HepG2 (cell line): ENCODE results near the gene JMJD6. TPM values are rescaled to one million over a fixed set of nuclear protein-coding genes. Genes with fewer than 3 reads are reported as not detected.

Source experiments
- ADNP ChIP-seq: sonication (generic); formaldehyde crosslinking; IDR thresholded peaks from 2 replicates; pipeline ENCODE4 v1.4.0; 2020; ENCODE audit warnings: missing genetic modification reagents
- DMTF1 ChIP-seq: sonication (generic); formaldehyde crosslinking; IDR thresholded peaks from 2 replicates; pipeline ENCODE4 v1.4.0; 2020; ENCODE audit warnings: mild to moderate bottlenecking, missing genetic modification reagents
- KAT7 ChIP-seq: IDR thresholded peaks from 2 replicates; pipeline ENCODE4 v1.6.1; 2018; ENCODE audit warnings: borderline replicate concordance, missing compliant biosample characterization
- KLF15 ChIP-seq: sonication (generic); formaldehyde crosslinking; IDR thresholded peaks from 2 replicates; pipeline ENCODE4 v1.8.1; 2023; ENCODE audit warnings: borderline replicate concordance, mild to moderate bottlenecking, inconsistent platforms, missing genetic modification reagents, mixed read lengths
- MEIS2 ChIP-seq: sonication (generic); formaldehyde crosslinking; IDR thresholded peaks from 2 replicates; pipeline ENCODE4 v1.9.0; 2021; ENCODE audit warnings: mild to moderate bottlenecking, missing genetic modification reagents
- MXD4 ChIP-seq: IDR thresholded peaks from 2 replicates; pipeline ENCODE4 v1.6.1; 2016; ENCODE audit warnings: mild to moderate bottlenecking, missing biosample characterization, missing genetic modification reagents
- RERE ChIP-seq: IDR thresholded peaks from 2 replicates; pipeline ENCODE4 v1.6.1; 2016; ENCODE audit warnings: low read depth, missing genetic modification reagents, missing compliant biosample characterization
- RXRA ChIP-seq: sonication (generic); formaldehyde crosslinking; IDR thresholded peaks from 2 replicates; pipeline ENCODE4 v1.5.1; 2020; ENCODE audit warnings: missing genetic modification reagents
- SAP130 ChIP-seq: IDR thresholded peaks from 2 replicates; pipeline ENCODE4 v1.6.1; 2016; ENCODE audit warnings: low read depth
- TFAP4 ChIP-seq: sonication (generic); IDR thresholded peaks from 2 replicates; pipeline ENCODE4 v1.6.1; 2016; ENCODE audit warnings: low read depth, borderline replicate concordance
- ZBTB37 ChIP-seq: sonication (generic); formaldehyde crosslinking; IDR thresholded peaks from 2 replicates; pipeline ENCODE4 v1.4.0; 2020; ENCODE audit warnings: mild to moderate bottlenecking, missing genetic modification reagents
- ZNF253 ChIP-seq: sonication (generic); formaldehyde crosslinking; IDR thresholded peaks from 2 replicates; pipeline ENCODE4 v1.8.0; 2022; ENCODE audit warnings: mild to moderate bottlenecking, missing genetic modification reagents, borderline replicate concordance
- ZNF274 ChIP-seq: sonication (generic); formaldehyde crosslinking; IDR thresholded peaks from 2 replicates; pipeline ENCODE4 v1.5.1; 2020; ENCODE audit warnings: mild to moderate bottlenecking, missing genetic modification reagents
- ZNF331 ChIP-seq: sonication (generic); formaldehyde crosslinking; IDR thresholded peaks from 2 replicates; pipeline ENCODE4 v1.4.0; 2020; ENCODE audit warnings: missing genetic modification reagents
- ZNF33A ChIP-seq: sonication (generic); formaldehyde crosslinking; IDR thresholded peaks from 2 replicates; pipeline ENCODE4 v1.5.1; 2020; ENCODE audit warnings: missing genetic modification reagents, mild to moderate bottlenecking, moderate library complexity, borderline replicate concordance
- ZNF367 ChIP-seq: sonication (generic); formaldehyde crosslinking; IDR thresholded peaks from 2 replicates; pipeline ENCODE4 v1.4.0; 2020; ENCODE audit warnings: missing genetic modification reagents, borderline replicate concordance
- ZNF496 ChIP-seq: sonication (generic); formaldehyde crosslinking; IDR thresholded peaks from 2 replicates; pipeline ENCODE4 v1.8.1; 2023; ENCODE audit warnings: mild to moderate bottlenecking, moderate library complexity, missing genetic modification reagents; ENCODE audit not compliant: insufficient replicate concordance
- ZNF761 ChIP-seq: sonication (generic); formaldehyde crosslinking; conservative IDR thresholded peaks from 2 replicates; pipeline ENCODE4 v1.4.0; 2020; ENCODE audit warnings: mild to moderate bottlenecking, missing genetic modification reagents
- ZSCAN30 ChIP-seq: sonication (generic); formaldehyde crosslinking; IDR thresholded peaks from 2 replicates; pipeline ENCODE4 v1.5.0; 2020; ENCODE audit warnings: mild to moderate bottlenecking, missing genetic modification reagents
- polyA plus RNA-seq, 8 experiments: library from polyadenylated mRNA; depleted of rRNA in 3 of 8; stranded (reverse) in 7 of 8; unstranded in 1 of 8; fragments of >200 nt; fragmentation: Illumina TruSeq in 4 of 8; extraction: Trizol in 4 of 8; gene quantifications; 2 replicates each; pipeline versions ENCODE4 v1.2.1 to v1.2.3, GENCODE V29; 2011 to 2016; ENCODE audit warnings: low read depth in 4 of 8, missing spikeins in 1 of 8, mixed read lengths in 1 of 8; ENCODE audit not compliant: insufficient read depth in 1 of 8
- total RNA-seq, 5 experiments: library from RNA; depleted of rRNA; stranded (reverse); fragments of >200 nt; fragmentation: Illumina TruSeq; extraction: Trizol; gene quantifications; 2 replicates each; pipeline ENCODE4 v1.2.3, GENCODE V29; 2016; ENCODE audit warnings: low read depth in 1 of 5

JMJD6 gene
- total and polyA plus RNA-seq, 2 of the 13 experiments (the other 11 are each of a cell fraction or from before 2014, with no cell fraction given), result 33.6 to 41.0 TPM

GRCh38 chr17:76671123-76671911 lies 55.1 kb downstream of the JMJD6 start (continued):
- TF ChIP-seq ZNF253 (CRISPR knock-in tag), result peak; percentile 97; the same call in 1 of the 2 replicates
- TF ChIP-seq SAP130 (CRISPR knock-in tag), result peak; percentile 85
- peak; percentile 86 for TF ChIP-seq KAT7 (CRISPR knock-in tag)
- TF ChIP-seq RERE (CRISPR knock-in tag), result no peak; the same call in none of the 2 replicates
- peak; percentile 77 for TF ChIP-seq RXRA (CRISPR knock-in tag)
- TF ChIP-seq ZNF367 (CRISPR knock-in tag), result 0 out of 2 replicates have a peak, but pooled peaks have one; percentile 17
- TF ChIP-seq ZNF761 (CRISPR knock-in tag), result no peak
- TF ChIP-seq TFAP4, result peak; percentile 90; the same call in 1 of the 2 replicates
- TF ChIP-seq KLF15 (CRISPR knock-in tag), result 0 out of 2 replicates have a peak, but pooled peaks have one; percentile 34
- no peak for TF ChIP-seq ADNP
- TF ChIP-seq ZNF496, result no peak
- no peak for TF ChIP-seq ZBTB37 (CRISPR knock-in tag)
- TF ChIP-seq MXD4 (CRISPR knock-in tag), result peak; percentile 72; the same call in 1 of the 2 replicates
- peak; percentile 99 for TF ChIP-seq DMTF1 (CRISPR knock-in tag)
- no peak for TF ChIP-seq ZSCAN30
- TF ChIP-seq ZNF274, result peak; percentile 86; the same call in 1 of the 2 replicates
- peak; percentile 33; the same call in 1 of the 2 replicates for TF ChIP-seq MEIS2 (CRISPR knock-in tag)
- no peak; the same call in none of the 2 replicates for TF ChIP-seq ZNF331
- TF ChIP-seq ZNF33A (CRISPR knock-in tag), result no peak
